T-helper 1 cell treated with Interleukin-12 subunit alpha and Interleukin-12 subunit beta and Interleukin-4 antibody, amounts not matched to agents 30 ng/mL and 1 ng/mL, for 36 hours (primary cell): ENCODE measurements around the gene RDH14. TPM values are rescaled to one million over a fixed set of nuclear protein-coding genes. Genes with fewer than 3 reads are reported as not detected.

Source experiments
- intact Hi-C: fragments of 100-400 bp; cut with micrococcal nuclease; formaldehyde crosslinking; loops from one replicate; pipeline ENCODE4 v1.15.1; 2024
- total RNA-seq: library from RNA; stranded (reverse); gene quantifications from 2 replicates; pipeline ENCODE4 v1.2.3, GENCODE V29; 2022

Gene RDH14
- 12.6 and 14.6 TPM in 2 replicates for total RNA-seq

GRCh38 chr2:18560031-18560796 is at the start of gene RDH14:
TSS of gene RDH14 (minus strand) at chr2:18560653. CDS start at chr2:18560572, 81 bp downstream.
- intact Hi-C loops: loop anchor here (1.0 to 5.0 kb wide), 11 partner anchors 40 to 1791 kb away; partner anchors contain the start of genes GEN1 and TTC32

- intact Hi-C loops: no loop called here
These were observed 49.6 kb upstream of the RDH14 start for GRCh38 chr2:18610090-18610489.

- intact Hi-C loops: loop anchor here (1.0 to 5.0 kb wide), 2 partner anchors 45 to 83 kb away; partner anchors contain the start of gene RDH14
These were observed 44.7 kb upstream of the RDH14 start for GRCh38 chr2:18605115-18605514.

GRCh38 chr2:18604531-18604885 is 44.1 kb upstream of the RDH14 start:
- intact Hi-C loops: no loop called here

- intact Hi-C loops: no loop called here
These were observed 43.5 kb upstream of the RDH14 start for GRCh38 chr2:18603854-18604530.

GRCh38 chr2:18602298-18602697 is 41.8 kb upstream of the RDH14 start:
- intact Hi-C loops: no loop called here

- intact Hi-C loops: no loop called here
These were observed 39.8 kb upstream of the RDH14 start for GRCh38 chr2:18600255-18600613.

GRCh38 chr2:18599509-18600254 is 39.2 kb upstream of the RDH14 start:
- intact Hi-C loops: no loop called here

- intact Hi-C loops: no loop called here
These were observed 38.5 kb upstream of the RDH14 start for GRCh38 chr2:18598848-18599484.

- intact Hi-C loops: no loop called here
These were observed 37.2 kb upstream of the RDH14 start for GRCh38 chr2:18597618-18598017.

- intact Hi-C loops: no loop called here
These were observed 36.5 kb upstream of the RDH14 start for GRCh38 chr2:18596993-18597392.

- intact Hi-C loops: no loop called here
These were observed 33.0 kb upstream of the RDH14 start for GRCh38 chr2:18593496-18593895.

GRCh38 chr2:18592372-18592771 is 31.9 kb upstream of the RDH14 start:
- intact Hi-C loops: no loop called here

GRCh38 chr2:18589354-18589753 is 28.9 kb upstream of the RDH14 start, which contains the start of gene NT5C1B:
TSS of gene NT5C1B (minus strand) at chr2:18589569. CDS start at chr2:18589468, 101 bp downstream.
- intact Hi-C loops: no loop called here

- intact Hi-C loops: no loop called here
These were observed 28.3 kb upstream of the RDH14 start for GRCh38 chr2:18588802-18589201.

- intact Hi-C loops: no loop called here
These were observed 27.6 kb upstream of the RDH14 start for GRCh38 chr2:18588049-18588448.

- intact Hi-C loops: no loop called here
These were observed 25.1 kb upstream of the RDH14 start for GRCh38 chr2:18585526-18585925.

- intact Hi-C loops: no loop called here
These were observed 24.1 kb upstream of the RDH14 start for GRCh38 chr2:18584608-18584954.

- intact Hi-C loops: no loop called here
These were observed 23.6 kb upstream of the RDH14 start for GRCh38 chr2:18583905-18584607.

GRCh38 chr2:18580606-18581005 is 20.2 kb upstream of the RDH14 start:
- intact Hi-C loops: no loop called here

- intact Hi-C loops: no loop called here
These were observed 17.6 kb upstream of the RDH14 start for GRCh38 chr2:18578033-18578432.
